Stimulated activated CD4-positive, alpha-beta T cell treated with anti-CD3 and anti-CD28 coated beads, Interleukin-15, amount 100 ng/mL, for 24 hours (primary cell): ENCODE results near the gene INTS11.
"Not testable (repeated sequence)": the region's sequence is repeated elsewhere in the genome, so short reads cannot be mapped to it uniquely, and the experiment has no call there.

Experiments
- DNase-seq: peaks from one replicate; pipeline ENCODE4 v3.0.0-alpha.2; 2020

INTS11 gene

GRCh38 chr1:1329304-1330210 lies 5.1 kb upstream of the INTS11 start:
- DNase-seq, result no peak

- DNase-seq, result no peak
Measured at GRCh38 chr1:1328254-1328653, 3.8 kb upstream of the INTS11 start.

- DNase-seq, result no peak
Measured at GRCh38 chr1:1327291-1327690, 2.8 kb upstream of the INTS11 start.

- no peak for DNase-seq
Measured at GRCh38 chr1:1326075-1326605, 1.7 kb upstream of the INTS11 start.

GRCh38 chr1:1325288-1326074 lies 1.0 kb upstream of the INTS11 start:
- no peak for DNase-seq

GRCh38 chr1:1324084-1324523 lies 356 bp downstream of the INTS11 start:
- no peak for DNase-seq

GRCh38 chr1:1322952-1323351 lies 1.5 kb downstream of the INTS11 start:
- DNase-seq, result no peak

GRCh38 chr1:1322418-1322817 lies 2.0 kb downstream of the INTS11 start:
- DNase-seq, result no peak

- no peak for DNase-seq
Measured at GRCh38 chr1:1321477-1321876, 3.0 kb downstream of the INTS11 start.

GRCh38 chr1:1320666-1321448 lies 3.6 kb downstream of the INTS11 start:
- no peak for DNase-seq

GRCh38 chr1:1319646-1319941 lies 4.9 kb downstream of the INTS11 start:
- no peak for DNase-seq

GRCh38 chr1:1318777-1319645 lies 5.4 kb downstream of the INTS11 start:
- DNase-seq, result no peak

GRCh38 chr1:1318131-1318652 lies 6.3 kb downstream of the INTS11 start:
- DNase-seq, result no peak

- no peak for DNase-seq
Measured at GRCh38 chr1:1317420-1317819, 7.0 kb downstream of the INTS11 start.

GRCh38 chr1:1316199-1316598 lies 8.3 kb downstream of the INTS11 start:
- not testable (repeated sequence) for DNase-seq

- DNase-seq, result no peak
Measured at GRCh38 chr1:1315435-1315954, 9.0 kb downstream of the INTS11 start.

- DNase-seq, result no peak
Measured at GRCh38 chr1:1314678-1315335, 9.7 kb downstream of the INTS11 start.

GRCh38 chr1:1314237-1314586 lies 10.2 kb downstream of the INTS11 start:
- no peak for DNase-seq

- DNase-seq, result no peak
Measured at GRCh38 chr1:1313500-1314236, 10.8 kb downstream of the INTS11 start.
